Activated T-helper 1 cell treated with Interleukin-2 at 50 U/mL for 16 hours (primary cell): ENCODE results near the gene IHH.

Experiments used
- DNase-seq: peaks from one replicate; pipeline ENCODE4 v3.0.0-alpha.2; 2020; ENCODE audit warnings: low read depth

Gene IHH

DNA sequence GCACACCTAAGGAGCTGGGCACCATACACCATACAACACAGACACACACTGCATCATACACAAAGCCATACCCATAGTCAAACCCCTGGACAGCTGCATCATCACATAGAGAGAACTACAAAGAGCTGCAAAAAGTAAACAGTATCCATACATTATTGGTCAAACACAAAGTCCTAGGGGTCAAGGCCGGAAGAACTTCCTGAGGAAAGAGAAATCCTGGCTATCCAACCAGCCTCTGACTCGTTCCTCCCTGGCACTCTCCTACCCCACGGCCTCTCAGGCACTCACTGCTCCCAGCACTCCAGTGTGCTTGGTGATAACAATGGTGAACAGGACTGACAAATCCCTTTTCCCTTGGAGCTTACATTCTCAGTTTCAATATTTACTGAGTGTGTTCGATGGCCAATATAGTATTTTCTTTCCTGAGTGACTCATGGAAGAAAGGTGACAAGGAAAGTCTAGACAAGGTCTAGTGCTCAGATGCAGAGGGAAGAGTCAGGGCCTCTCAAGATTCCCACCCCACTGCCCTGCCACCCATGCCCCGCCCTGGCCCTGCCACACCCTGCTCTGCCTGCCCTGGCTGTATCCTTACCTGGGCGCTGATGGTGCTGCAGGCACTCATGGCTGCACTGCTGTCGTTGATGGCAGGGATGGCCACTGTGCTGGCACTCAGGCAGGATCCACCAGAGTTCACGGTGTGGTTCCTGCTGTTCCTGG, 22.8 kb downstream of the IHH start:
- DNase-seq: no peak

DNA sequence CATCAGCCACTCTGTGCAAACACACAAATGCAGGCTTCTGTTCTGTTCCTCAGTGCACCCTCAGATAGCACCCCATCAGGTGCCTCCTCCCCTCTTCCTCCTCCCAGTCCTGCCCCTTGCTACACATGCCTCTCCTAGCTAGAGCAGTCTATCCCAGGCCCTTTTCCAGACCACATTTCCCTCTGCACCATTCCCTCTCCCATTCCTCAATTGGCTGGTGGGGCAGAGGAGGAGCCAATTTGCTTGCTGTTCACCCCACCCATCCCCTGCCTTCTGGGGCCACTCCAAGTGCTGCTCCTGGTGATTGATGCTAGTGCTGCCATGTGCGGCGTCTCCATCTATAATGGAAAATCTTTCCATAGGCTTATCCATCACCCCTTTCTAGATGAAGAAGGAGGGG, 24.8 kb downstream of the IHH start:
- DNase-seq: no peak

DNA sequence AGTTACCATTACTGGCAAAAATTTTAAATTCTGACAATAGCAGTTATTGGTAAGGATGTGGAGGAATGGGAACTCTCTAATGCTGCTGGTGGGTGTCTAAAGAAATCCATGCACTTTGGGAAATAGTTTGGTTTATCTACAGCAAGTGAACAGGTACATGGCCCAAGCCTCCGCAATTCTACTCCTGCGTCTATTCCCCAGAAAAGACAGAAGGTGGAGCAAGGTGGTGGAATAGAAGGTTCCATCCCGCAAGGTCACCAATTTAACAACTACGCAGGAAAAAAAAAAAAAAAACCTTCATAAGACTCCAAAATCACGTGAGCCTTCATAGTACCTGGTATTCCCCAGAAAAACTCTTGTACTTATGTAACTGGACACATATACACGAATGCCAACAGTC, 25.9 kb downstream of the IHH start:
- no peak for DNase-seq

DNA sequence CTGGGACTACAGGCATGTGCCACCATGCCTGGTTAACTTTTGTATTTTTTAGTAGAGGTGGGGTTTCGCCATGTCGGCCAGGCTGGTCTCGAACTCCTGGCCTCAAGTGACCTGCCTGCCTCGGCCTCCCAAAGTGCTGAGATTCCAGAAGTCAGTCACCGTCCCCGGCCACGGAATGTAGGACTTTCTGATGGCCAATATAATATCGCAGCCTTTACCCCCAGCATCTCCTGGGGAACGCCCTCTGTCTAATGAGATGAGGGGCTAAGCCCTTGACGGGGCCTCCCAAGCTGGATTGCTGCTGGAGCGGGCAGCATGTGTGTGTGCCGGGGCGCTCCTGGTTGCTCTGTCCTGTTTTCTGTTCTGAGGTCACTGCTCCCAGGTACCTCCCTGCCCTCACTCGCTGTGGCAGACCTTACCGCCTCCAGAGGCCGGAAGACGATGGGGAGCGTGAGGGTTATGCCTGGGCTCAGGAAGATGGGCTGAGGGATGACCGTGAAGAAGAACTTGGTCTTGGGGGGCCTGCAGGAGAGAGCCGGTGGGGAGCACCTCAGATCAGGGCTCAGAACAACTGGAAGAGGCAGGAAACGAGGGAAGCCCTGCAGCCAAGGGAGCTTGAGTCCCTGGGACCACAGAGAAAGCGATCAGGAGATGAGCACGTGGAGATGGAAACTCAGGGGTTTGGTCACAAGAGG, 28.5 kb downstream of the IHH start:
- no peak for DNase-seq

DNA sequence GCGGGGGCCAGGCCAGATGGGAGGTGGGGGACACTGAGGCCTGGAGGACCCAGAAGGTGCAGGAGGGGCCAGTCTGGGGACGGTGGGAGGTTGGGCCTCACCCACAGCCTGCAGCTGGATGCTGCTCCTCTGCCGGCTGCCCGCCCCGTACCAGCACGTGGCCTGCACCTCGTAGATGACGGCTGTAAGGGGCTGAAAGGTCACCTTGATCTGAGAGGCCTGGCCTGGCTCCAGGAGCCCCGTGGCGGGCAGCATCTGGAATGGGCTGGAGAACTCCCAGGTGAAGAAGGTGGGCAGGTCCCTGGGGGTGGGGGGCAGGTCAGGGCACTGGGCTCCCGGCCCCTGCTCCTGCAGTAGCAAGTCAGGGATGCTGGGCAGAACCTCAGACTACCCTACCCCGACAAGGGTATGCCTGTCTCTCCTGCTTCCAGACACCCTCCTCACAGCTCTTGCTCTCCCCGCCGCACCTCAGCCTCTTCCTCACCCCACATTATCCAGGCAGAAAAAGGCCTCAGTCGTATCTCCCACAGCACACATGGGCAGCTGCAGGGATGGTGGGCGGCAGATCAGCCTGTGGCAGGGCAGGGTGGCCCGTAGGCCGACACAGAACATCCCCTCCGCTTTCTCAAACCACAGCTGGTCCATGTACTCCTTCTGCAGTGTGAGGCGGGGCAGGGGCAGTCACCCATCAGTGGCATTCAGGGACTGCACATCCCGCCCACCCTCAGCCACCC, 29.5 kb downstream of the IHH start:
- no peak for DNase-seq

DNA sequence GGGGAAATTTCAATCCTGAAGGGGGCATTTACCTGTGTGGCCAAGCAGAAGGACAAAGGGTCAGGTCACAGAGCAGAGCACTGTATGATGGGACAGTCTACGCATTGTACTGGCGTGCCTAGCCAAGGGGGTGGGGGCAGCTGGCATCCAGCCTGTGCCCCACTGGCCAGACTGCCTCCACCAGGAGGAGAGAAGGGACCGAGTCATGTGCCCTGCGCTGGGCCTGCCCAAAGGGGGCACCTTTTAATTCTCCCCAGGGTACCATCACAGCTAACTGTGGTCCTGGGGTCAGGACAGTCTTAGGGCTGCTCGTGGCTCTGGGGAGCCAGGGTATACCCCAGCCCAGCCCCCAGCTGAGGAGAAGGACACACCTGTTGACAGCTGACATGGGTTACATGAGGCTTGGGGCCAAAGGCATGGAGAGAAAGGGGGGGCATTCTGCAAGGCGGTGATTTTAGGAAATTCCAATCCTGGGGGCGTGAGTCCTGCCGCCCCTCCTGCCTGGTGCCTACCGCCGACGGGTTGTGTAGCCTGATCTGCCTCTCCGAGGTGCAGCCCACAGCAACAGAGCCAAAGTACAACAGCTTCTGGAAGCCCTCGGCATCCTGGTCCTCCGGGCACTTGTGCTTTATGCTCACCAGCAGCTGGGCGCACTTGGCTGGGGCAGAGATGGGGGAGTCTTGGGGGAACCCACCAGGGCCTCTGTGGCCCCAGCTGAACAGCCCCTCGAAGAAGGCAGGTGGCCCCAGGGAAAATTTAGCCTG, 30.4 kb downstream of the IHH start:
- no peak for DNase-seq

DNA sequence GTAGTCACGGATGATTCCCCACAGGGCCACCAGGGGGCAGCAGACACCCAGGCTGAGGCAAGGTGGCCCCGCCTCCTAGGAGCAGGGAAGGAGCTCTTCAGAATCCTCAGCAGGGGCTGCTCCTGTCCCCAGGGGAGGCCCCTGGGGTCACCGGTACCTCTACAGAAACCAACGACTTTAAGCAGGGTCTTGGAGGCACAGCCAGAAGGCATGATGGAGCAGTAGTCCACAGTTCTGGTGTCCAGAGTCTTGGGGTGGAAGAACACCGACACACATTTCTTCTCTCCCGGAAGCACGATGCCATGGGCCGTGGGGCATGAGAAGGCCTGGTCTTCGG, 30.9 kb downstream of the IHH start:
- DNase-seq: peak; percentile 58

- no peak for DNase-seq
Measured at GRCh38 chr2:219028996-219029828, 31.5 kb downstream of the IHH start.

DNA sequence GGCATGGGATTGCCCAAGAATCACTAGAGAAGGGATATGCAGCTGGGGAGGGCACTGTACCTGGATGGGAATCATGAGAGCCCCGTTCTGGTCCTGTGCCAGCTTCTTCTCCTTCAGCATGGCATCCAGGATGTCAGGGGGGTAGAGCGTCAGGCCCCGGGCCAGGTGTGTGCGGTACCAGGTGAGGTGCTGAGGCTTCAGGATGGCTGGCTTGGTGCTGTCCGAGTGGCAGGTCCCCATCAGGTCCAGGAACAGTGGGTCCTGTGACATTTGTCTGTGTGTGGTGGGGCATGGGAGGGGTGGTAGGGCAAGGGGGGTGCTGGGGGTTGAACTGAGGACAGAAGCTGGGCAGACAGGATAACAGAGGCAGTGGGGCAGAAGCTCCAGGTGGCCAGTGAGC, 32.6 kb downstream of the IHH start:
- DNase-seq: no peak

DNA sequence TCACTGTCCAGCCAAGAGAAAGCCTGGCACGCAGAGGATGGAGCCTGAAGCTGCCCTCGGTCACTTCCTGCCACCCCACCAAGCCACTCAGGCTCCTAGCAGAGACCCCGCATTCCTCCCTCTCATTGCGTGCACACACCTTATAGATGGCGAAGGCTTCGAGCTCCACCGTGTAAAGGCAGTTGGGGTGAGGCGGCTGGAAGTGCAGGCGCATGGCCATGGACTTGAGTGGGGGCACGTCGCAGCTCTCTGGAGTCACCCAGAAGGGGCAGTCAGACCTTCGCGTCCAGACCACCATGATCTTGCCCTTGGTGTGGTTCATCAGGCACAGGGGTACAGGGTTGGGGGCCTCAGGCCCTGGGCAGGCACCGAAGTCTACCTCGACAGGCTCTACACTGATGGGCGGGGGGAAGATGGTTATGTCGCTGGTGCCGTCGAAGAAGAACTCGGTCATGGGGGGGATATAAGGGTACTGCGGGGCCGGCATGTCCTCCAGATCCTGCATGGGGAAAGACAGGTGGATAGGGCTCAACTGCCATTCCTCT, 33.1 kb downstream of the IHH start:
- no peak for DNase-seq

- no peak for DNase-seq
Measured at GRCh38 chr2:219026946-219027345, 33.8 kb downstream of the IHH start.

GRCh38 chr2:219025637-219026585, 34.8 kb downstream of the IHH start:
- no peak for DNase-seq

- no peak for DNase-seq
Measured at GRCh38 chr2:219024059-219024458, 36.7 kb downstream of the IHH start.

- DNase-seq: no peak
Measured at GRCh38 chr2:219023045-219023605, 37.6 kb downstream of the IHH start.

DNA sequence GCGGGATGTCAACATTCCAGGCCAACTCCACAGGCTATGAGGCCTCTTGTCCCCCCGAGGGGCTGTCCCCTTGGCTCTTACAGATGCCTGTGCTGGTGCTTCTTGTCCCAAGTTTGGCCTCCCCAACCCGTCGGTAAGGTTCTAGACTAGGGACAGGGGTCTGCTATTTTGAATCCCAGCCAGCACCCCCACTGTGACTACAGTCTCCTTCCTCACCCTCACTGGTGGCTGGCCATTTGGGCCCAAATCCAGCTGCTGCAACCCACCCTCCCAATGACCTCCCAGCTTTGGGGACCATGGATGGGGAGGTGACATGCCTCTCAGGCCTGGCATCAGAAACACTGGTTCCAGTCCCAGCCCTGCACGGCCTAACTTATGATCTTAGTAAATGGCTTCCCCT, 38.1 kb downstream of the IHH start:
- no peak for DNase-seq

- DNase-seq: no peak
Measured at GRCh38 chr2:219022041-219022440, 38.7 kb downstream of the IHH start.

DNA sequence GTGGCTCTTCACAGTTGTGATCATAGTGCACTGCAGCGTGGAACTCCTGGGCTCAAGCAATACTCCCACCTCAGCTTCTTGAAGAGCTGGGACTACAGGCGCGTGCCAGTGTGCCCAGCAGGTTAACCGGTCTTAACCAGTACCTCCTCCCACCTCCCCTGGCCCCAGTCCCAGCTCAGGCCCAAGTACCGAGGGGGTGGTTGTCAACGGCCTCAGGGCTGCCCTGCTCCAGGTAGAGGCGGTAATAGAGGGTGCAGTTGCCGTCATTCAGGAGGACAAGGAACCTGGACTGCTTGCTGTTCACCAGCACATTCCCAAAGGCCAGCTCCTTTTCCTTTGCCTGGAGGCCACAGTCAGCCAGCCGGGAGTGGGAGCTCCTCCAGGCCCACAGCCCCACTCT, 39.1 kb downstream of the IHH start:
- no peak for DNase-seq

GRCh38 chr2:219020604-219021365, 39.9 kb downstream of the IHH start:
- no peak for DNase-seq

GRCh38 chr2:219019436-219019835, 41.3 kb downstream of the IHH start:
- no peak for DNase-seq
